Panc1 (cell line): ENCODE data around the gene ROBO4. TPM values are rescaled to one million over a fixed set of nuclear protein-coding genes. Genes with fewer than 3 reads are reported as not detected.
A peak's percentile ranks its signal among the peaks of the same experiment; 100 is the strongest.

ENCODE experiments used
- ATAC-seq: fragments of 200-7000 bp; cut with Tn5 transposase; 2 replicates; pipeline ENCODE4 v1.9.1; 2020; ENCODE audit warnings: mild to moderate bottlenecking, moderate library complexity
- BruUV-seq: library from RNA; stranded (reverse); fragments of 400-500 nt; replicated peaks from 2 replicates; lab custom pipeline; 2021; lab: Mats Ljungman, UMichigan
- CTCF ChIA-PET: fragments of 300-600 bp; sonication (Branson Sonifier 250); formaldehyde crosslinking; loops from one replicate; lab custom pipeline; 2022; ENCODE audit warnings: antibody characterized with exemption; lab: Charles Lee
- POLR2A ChIA-PET: fragments of 300-600 bp; sonication (Branson Sonifier 250); formaldehyde crosslinking; loops from one replicate; lab custom pipeline; 2022; ENCODE audit warnings: antibody characterized with exemption; lab: Charles Lee
- DNase-seq: peaks from one replicate; pipeline ENCODE4 v3.0.0-alpha.2; 2010; ENCODE audit warnings: low read depth, low spot score
- H3K27ac ChIP-seq: 2 replicates; pipeline ENCODE4 v1.5.1; 2011; ENCODE audit warnings: mild to moderate bottlenecking, low read length, inconsistent platforms
- H3K27me3 ChIP-seq: fragments of 200-500 bp; sonication (Bioruptor generic); 2 replicates; pipeline ENCODE4 v1.6.0; 2014; ENCODE audit warnings: low read length, inconsistent platforms; ENCODE audit not compliant: control insufficient read depth, insufficient read depth
- H3K36me3 ChIP-seq: fragments of 200-500 bp; sonication (Bioruptor generic); 2 replicates; pipeline ENCODE4 v1.5.1; 2014; ENCODE audit warnings: inconsistent platforms, mild to moderate bottlenecking, low read length, moderate library complexity; ENCODE audit not compliant: control insufficient read depth, insufficient read depth
- H3K4me1 ChIP-seq: 2 replicates; pipeline ENCODE4 v1.5.1; 2011; ENCODE audit warnings: inconsistent platforms, mild to moderate bottlenecking, low read length, moderate library complexity; ENCODE audit not compliant: control insufficient read depth, insufficient read depth
- H3K4me3 ChIP-seq, 2 experiments: 2 replicates each; pipeline ENCODE4 v1.5.1; 2011 to 2012; ENCODE audit warnings: low read depth in 2 of 2, low read length in 2 of 2, mild to moderate bottlenecking in 2 of 2, inconsistent platforms in 1 of 2, moderate library complexity in 1 of 2
- H3K9me3 ChIP-seq: fragments of 200-500 bp; sonication (Bioruptor generic); 2 replicates; pipeline ENCODE4 v1.5.1; 2014; ENCODE audit warnings: low read depth, mild to moderate bottlenecking, inconsistent platforms, low read length, moderate library complexity; ENCODE audit not compliant: control insufficient read depth, insufficient read depth
- POLR2AphosphoS5 ChIP-seq: IDR thresholded peaks from 2 replicates; pipeline ENCODE4 v1.6.1; 2012; ENCODE audit warnings: mild to moderate bottlenecking, low read depth, low read length, moderate library complexity
- SIN3A ChIP-seq: IDR thresholded peaks from 2 replicates; pipeline ENCODE4 v1.6.1; 2012; ENCODE audit warnings: low read depth, mild to moderate bottlenecking, low read length, moderate library complexity, borderline replicate concordance; ENCODE audit not compliant: insufficient read depth
- TCF7L2 ChIP-seq: IDR thresholded peaks from 2 replicates; pipeline ENCODE4 v1.6.1; 2011; ENCODE audit warnings: mild to moderate bottlenecking, low read depth, low read length, inconsistent platforms
- in situ Hi-C: cut with HindIII; loops from 2 replicates; pipeline ENCODE4 v1.10.0; 2016; ENCODE audit warnings: low sequenced_read_pairs, low pct_unique_long_range_greater_than_20kb
- intact Hi-C: fragments of 100-400 bp; cut with micrococcal nuclease; formaldehyde crosslinking; loops from one replicate; pipeline ENCODE4 v1.10.0; 2022; ENCODE audit not compliant: unreplicated experiment
- total RNA-seq: library from RNA; stranded (reverse); gene quantifications from one replicate; pipeline ENCODE4 v1.2.1, GENCODE V29; 2021; ENCODE audit not compliant: unreplicated experiment
- TF ChIP-seq, protein P1 (sequence below), 2 experiments: IDR thresholded peaks; 2 replicates each; pipeline ENCODE4 v1.6.1; 2011 to 2012; ENCODE audit warnings: low read depth in 2 of 2, control low read depth in 1 of 2, low read length in 1 of 2, mild to moderate bottlenecking in 1 of 2, moderate library complexity in 1 of 2; ENCODE audit not compliant: insufficient read depth in 1 of 2
- TF ChIP-seq, protein P2 (sequence below): fragments of 450-650 bp; IDR thresholded peaks from 2 replicates; pipeline ENCODE4 v1.5.1; 2017; ENCODE audit warnings: mild to moderate bottlenecking

ROBO4 gene
- total RNA-seq, 1 experiment from 2014 or later: 0.26 TPM

DNA sequence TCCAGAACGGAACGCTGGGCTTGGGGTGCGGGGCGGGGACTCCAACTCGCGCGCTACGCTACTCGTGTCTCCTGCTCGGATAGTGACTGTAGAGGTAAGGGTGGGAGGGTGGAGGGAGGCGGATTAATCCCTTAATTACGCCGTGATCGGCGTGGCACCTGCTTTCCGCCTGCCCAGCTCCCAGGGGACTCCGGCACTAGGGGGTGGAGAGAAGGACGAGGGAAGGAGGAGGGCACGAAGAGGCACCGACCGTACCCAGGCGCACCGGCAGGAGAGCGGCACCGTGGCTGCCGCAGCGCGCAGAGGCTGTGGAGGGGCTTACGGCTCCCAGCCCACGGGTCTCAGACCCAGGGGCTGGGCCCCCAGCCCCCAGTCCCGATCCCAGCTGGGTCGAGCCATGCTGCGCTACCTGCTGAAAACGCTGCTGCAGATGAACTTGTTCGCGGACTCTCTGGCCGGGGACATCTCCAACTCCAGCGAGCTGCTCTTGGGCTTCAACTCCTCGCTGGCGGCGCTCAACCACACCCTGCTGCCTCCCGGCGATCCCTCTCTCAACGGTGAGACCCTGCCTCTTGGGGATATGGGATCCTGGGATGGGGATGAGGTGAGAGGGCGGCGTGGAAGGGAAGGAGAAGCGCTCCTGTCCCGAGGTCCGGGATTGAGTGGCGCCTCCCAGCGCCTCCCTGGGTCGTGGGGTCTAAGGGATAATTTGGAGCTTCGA is 32.3 kb downstream of the ROBO4 start, which contains the start of gene ROBO3:
TSS of gene ROBO3 (plus strand) at position 252 of the 721 bp plus-strand sequence. CDS start at position 398, 146 bp downstream.
- ATAC-seq: peak; percentile 36; the same call in 1 of the 2 replicates
- BruUV-seq: no TSS peak
- no peak for DNase-seq
- Histone ChIP-seq H3K9me3 (no peaks in the 10 kb centered on the region), H3K4me3 (peak within 1 kb of the TSS; percentile 21 to 43), H3K4me1 (peaks cover 28% of the 10 kb centered on the region), H3K27ac (no peak within 1 kb of the TSS), H3K36me3 (no peaks in the 10 kb centered on the region), H3K27me3 (peaks cover 82% of the 10 kb centered on the region)
- no peak for TF ChIP-seq TCF7L2
- TF ChIP-seq, protein P1, sequence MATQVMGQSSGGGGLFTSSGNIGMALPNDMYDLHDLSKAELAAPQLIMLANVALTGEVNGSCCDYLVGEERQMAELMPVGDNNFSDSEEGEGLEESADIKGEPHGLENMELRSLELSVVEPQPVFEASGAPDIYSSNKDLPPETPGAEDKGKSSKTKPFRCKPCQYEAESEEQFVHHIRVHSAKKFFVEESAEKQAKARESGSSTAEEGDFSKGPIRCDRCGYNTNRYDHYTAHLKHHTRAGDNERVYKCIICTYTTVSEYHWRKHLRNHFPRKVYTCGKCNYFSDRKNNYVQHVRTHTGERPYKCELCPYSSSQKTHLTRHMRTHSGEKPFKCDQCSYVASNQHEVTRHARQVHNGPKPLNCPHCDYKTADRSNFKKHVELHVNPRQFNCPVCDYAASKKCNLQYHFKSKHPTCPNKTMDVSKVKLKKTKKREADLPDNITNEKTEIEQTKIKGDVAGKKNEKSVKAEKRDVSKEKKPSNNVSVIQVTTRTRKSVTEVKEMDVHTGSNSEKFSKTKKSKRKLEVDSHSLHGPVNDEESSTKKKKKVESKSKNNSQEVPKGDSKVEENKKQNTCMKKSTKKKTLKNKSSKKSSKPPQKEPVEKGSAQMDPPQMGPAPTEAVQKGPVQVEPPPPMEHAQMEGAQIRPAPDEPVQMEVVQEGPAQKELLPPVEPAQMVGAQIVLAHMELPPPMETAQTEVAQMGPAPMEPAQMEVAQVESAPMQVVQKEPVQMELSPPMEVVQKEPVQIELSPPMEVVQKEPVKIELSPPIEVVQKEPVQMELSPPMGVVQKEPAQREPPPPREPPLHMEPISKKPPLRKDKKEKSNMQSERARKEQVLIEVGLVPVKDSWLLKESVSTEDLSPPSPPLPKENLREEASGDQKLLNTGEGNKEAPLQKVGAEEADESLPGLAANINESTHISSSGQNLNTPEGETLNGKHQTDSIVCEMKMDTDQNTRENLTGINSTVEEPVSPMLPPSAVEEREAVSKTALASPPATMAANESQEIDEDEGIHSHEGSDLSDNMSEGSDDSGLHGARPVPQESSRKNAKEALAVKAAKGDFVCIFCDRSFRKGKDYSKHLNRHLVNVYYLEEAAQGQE (IDR thresholded peaks at IDR 0.05; ENCODE audit: insufficient read depth in 1 of 2, low read depth in 2 of 2, low read length in 1 of 2): no peak
- no peak for TF ChIP-seq POLR2AphosphoS5
- in situ Hi-C loops (no loop called here), intact Hi-C loops (no loop called here)
- ChIA-PET CTCF (interaction anchor here (0.6 to 2.9 kb wide), 3 partner anchors 11 to 192 kb away, joined by 8 to 14 read pairs (median 12); partner anchors contain the start of genes SIAE and SPA17), POLR2A (no interaction called here)

DNA sequence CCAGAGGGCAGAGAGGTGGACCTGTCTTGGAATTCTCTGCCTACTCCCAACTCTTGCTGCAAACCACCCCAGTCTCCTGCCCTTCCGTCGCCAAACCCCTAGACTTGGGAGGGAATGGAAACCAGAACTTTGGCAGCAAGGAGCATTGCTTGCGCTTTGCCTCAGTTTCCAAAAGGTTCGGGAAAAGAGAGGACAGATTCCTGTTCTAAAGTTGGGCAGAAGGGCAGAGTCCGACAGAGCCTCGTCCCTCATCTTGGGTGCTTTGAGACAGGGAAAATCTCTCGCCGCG is 32.8 kb downstream of the ROBO4 start:
- H3K4me1 ChIP-seq: peaks cover 28% of the 10 kb centered on the region
- H3K9me3 ChIP-seq: no peaks in the 10 kb centered on the region
- no peaks in the 10 kb centered on the region for H3K36me3 ChIP-seq
- no peak for DNase-seq
- H3K27me3 ChIP-seq: peaks cover 78% of the 10 kb centered on the region
- no peak for ATAC-seq
- POLR2A ChIA-PET: no interaction called here
- no TSS peak for BruUV-seq
- peak overlapping the region; percentile 21 to 43; a peak in 2 of 4 replicates for H3K4me3 ChIP-seq
- no peak overlapping the region for H3K27ac ChIP-seq
- intact Hi-C loops: no loop called here
- TF ChIP-seq TCF7L2 (no peak), POLR2AphosphoS5 (no peak), SIN3A (no peak)
- TF ChIP-seq, protein P2, sequence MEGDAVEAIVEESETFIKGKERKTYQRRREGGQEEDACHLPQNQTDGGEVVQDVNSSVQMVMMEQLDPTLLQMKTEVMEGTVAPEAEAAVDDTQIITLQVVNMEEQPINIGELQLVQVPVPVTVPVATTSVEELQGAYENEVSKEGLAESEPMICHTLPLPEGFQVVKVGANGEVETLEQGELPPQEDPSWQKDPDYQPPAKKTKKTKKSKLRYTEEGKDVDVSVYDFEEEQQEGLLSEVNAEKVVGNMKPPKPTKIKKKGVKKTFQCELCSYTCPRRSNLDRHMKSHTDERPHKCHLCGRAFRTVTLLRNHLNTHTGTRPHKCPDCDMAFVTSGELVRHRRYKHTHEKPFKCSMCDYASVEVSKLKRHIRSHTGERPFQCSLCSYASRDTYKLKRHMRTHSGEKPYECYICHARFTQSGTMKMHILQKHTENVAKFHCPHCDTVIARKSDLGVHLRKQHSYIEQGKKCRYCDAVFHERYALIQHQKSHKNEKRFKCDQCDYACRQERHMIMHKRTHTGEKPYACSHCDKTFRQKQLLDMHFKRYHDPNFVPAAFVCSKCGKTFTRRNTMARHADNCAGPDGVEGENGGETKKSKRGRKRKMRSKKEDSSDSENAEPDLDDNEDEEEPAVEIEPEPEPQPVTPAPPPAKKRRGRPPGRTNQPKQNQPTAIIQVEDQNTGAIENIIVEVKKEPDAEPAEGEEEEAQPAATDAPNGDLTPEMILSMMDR: no peak
- TF ChIP-seq, protein P1 (IDR thresholded peaks at IDR 0.05; ENCODE audit: insufficient read depth in 1 of 2, low read depth in 2 of 2, low read length in 1 of 2): no peak
- in situ Hi-C loops: no loop called here
- CTCF ChIA-PET: no interaction called here
